Endothelial cell of umbilical vein (primary cell): Measurements from ENCODE around the gene IGFBP3.

ENCODE experiments used
- CTCF ChIP-seq, 2 donors: IDR thresholded peaks; 1 replicate in 1 of 2; 2 replicates in 1 of 2; pipeline ENCODE4 v1.5.1; 2011; ENCODE audit warnings: low read length in 2 of 2, mild to moderate bottlenecking in 2 of 2, moderate library complexity in 2 of 2, control low read depth in 1 of 2, inconsistent platforms in 1 of 2, low read depth in 1 of 2; ENCODE audit not compliant: insufficient read depth in 1 of 2; ENCODE audit errors: extremely low read depth in 1 of 2
- EZH2 ChIP-seq: IDR thresholded peaks from 2 replicates; pipeline ENCODE4 v1.6.1; 2012; ENCODE audit warnings: borderline replicate concordance, low read depth, mild to moderate bottlenecking, moderate library complexity, low read length, inconsistent platforms; ENCODE audit not compliant: severe bottlenecking
- GATA2 ChIP-seq: IDR thresholded peaks from 2 replicates; pipeline ENCODE4 v1.7.0; 2011; ENCODE audit warnings: low read depth, mild to moderate bottlenecking, moderate library complexity, mixed read lengths, low read length; ENCODE audit not compliant: insufficient read length, insufficient read depth
- POLR2A ChIP-seq: IDR thresholded peaks from 2 replicates; pipeline ENCODE4 v1.6.1; 2012; ENCODE audit warnings: low read depth, mild to moderate bottlenecking, control low read depth, low read length
- POLR2AphosphoS5 ChIP-seq: IDR thresholded peaks from 2 replicates; pipeline ENCODE4 v1.6.1; 2012; ENCODE audit warnings: low read depth, mild to moderate bottlenecking, control low read depth, low read length, moderate library complexity; ENCODE audit not compliant: insufficient read depth
- TF ChIP-seq, protein P1 (sequence below): IDR thresholded peaks from 2 replicates; pipeline ENCODE4 v1.6.1; 2011; ENCODE audit not compliant: insufficient read depth, insufficient read length

DNA sequence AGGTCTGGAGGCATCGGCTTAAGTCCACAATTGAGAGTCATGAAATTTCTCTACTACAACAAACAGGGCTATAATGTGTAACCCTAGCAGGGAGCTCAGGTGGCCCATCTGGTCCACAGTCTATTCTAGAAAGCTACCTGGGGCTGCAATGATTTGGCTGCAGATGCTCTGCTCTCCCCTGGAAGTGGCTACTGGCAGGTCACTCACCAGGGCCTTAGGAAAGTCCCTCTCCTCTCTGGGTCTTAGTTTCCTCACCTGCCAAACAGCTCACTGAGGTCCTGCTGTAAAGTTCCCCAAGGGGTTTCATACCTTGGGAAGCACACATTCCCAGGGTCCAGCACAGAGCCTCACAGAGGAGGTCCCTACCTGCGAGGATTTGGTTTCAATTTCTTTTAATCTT is 2.5 kb downstream of the IGFBP3 start:
- no peak for TF ChIP-seq POLR2A
- TF ChIP-seq, protein P1, sequence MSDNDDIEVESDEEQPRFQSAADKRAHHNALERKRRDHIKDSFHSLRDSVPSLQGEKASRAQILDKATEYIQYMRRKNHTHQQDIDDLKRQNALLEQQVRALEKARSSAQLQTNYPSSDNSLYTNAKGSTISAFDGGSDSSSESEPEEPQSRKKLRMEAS = no peak
- no peak for TF ChIP-seq CTCF (IDR thresholded peaks at IDR 0.05; ENCODE audit: extremely low read depth in 1 of 2, insufficient read depth in 1 of 2, low read depth in 1 of 2, low read length in 2 of 2)
- TF ChIP-seq POLR2AphosphoS5 = no peak
- no peak for TF ChIP-seq EZH2
- TF ChIP-seq GATA2 = no peak
